HCT116 (cell line): ENCODE measurements around the gene DCAF4. TPM values are rescaled to one million over a fixed set of nuclear protein-coding genes. Genes with fewer than 3 reads are reported as not detected.

Source experiments
- ATAC-seq: fragments of 200-7000 bp; cut with Tn5 transposase; 2 replicates; pipeline ENCODE4 v1.9.1; 2020; ENCODE audit warnings: mild to moderate bottlenecking, moderate library complexity
- BruUV-seq: library from RNA; stranded (reverse); fragments of 400-500 nt; replicated peaks from 2 replicates; lab custom pipeline; 2021; lab: Mats Ljungman, UMichigan
- CTCF ChIA-PET: fragments of 300-600 bp; sonication (Branson Sonifier 250); formaldehyde crosslinking; loops from one replicate; lab custom pipeline; 2021; ENCODE audit warnings: antibody characterized with exemption; lab: Charles Lee
- POLR2A ChIA-PET: fragments of 300-600, 350-600 bp; sonication (Branson Sonifier 250); formaldehyde crosslinking; loops from one replicate; lab custom pipeline; 2021; ENCODE audit warnings: antibody characterized with exemption; lab: Charles Lee
- RAD21 ChIA-PET, 2 experiments: fragments of 300-600 bp; sonication (Branson Sonifier 250); formaldehyde crosslinking; loops; one replicate each; lab custom pipeline; 2023; ENCODE audit warnings: low total read pairs in 2 of 2; ENCODE audit not compliant: uncharacterized antibody in 2 of 2, unreplicated experiment in 2 of 2, low non-redundant PET in 1 of 2; lab: Charles Lee
- DNase-seq: peaks from one replicate; pipeline ENCODE4 v3.0.0-alpha.2; 2010; ENCODE audit warnings: low read depth, low spot score
- H2AFZ ChIP-seq: fragments of 200-600 bp; shearing (Covaris generic), sonication (generic); 2 replicates; pipeline ENCODE4 v1.6.1; 2017; ENCODE audit warnings: low read depth, mixed run types, mixed read lengths, antibody characterized with exemption, low read length; ENCODE audit not compliant: poor library complexity, severe bottlenecking
- H3K27ac ChIP-seq: 2 replicates; pipeline ENCODE4 v1.5.1; 2012; ENCODE audit warnings: low read depth, low read length
- H3K27me3 ChIP-seq: fragments of 200-600 bp; sonication (generic); 2 replicates; pipeline ENCODE4 v1.6.1; 2016; ENCODE audit warnings: mixed run types, low read length, mixed read lengths; ENCODE audit not compliant: insufficient read depth
- H3K36me3 ChIP-seq, 2 experiments: fragments of 200-500 bp in 1 of 2; fragments of 200-600 bp in 1 of 2; sonication (Bioruptor generic) in 1 of 2; sonication (generic) in 1 of 2; 2 replicates each; pipeline versions ENCODE4 v1.5.1 to v1.6.1; 2014 to 2016; ENCODE audit warnings: low read length in 2 of 2, inconsistent platforms in 1 of 2, mixed read lengths in 1 of 2, mixed run types in 1 of 2; ENCODE audit not compliant: insufficient read depth in 2 of 2, control insufficient read depth in 1 of 2
- H3K4me1 ChIP-seq, 2 experiments: fragments of 200-600 bp in 1 of 2; sonication (generic) in 1 of 2; 2 replicates each; pipeline versions ENCODE4 v1.5.1 to v1.6.1; 2012 to 2017; ENCODE audit warnings: low read length in 2 of 2, inconsistent platforms in 1 of 2, mild to moderate bottlenecking in 1 of 2, mixed read lengths in 1 of 2, mixed run types in 1 of 2, moderate library complexity in 1 of 2; ENCODE audit not compliant: insufficient read depth in 2 of 2, control insufficient read depth in 1 of 2
- H3K4me2 ChIP-seq: fragments of 200-600 bp; sonication (generic); 2 replicates; pipeline ENCODE4 v1.6.1; 2017; ENCODE audit warnings: mixed run types, low read length, mixed read lengths
- H3K4me3 ChIP-seq, 2 experiments: fragments of 200-600 bp in 1 of 2; sonication (generic) in 1 of 2; replicated peaks in 1 of 2; 2 replicates each; pipeline ENCODE4 v1.5.1; 2011 to 2016; ENCODE audit warnings: low read length in 2 of 2, control low read depth in 1 of 2, low read depth in 1 of 2, mild to moderate bottlenecking in 1 of 2, mixed read lengths in 1 of 2, mixed run types in 1 of 2
- H3K79me2 ChIP-seq: fragments of 200-600 bp; sonication (generic); 2 replicates; pipeline ENCODE4 v1.6.1; 2017; ENCODE audit warnings: mild to moderate bottlenecking, mixed run types, low read length, moderate library complexity, mixed read lengths; ENCODE audit not compliant: insufficient read depth
- H3K9ac ChIP-seq: fragments of 200-600 bp; sonication (generic); 2 replicates; pipeline ENCODE4 v1.6.1; 2016; ENCODE audit warnings: low read length, mixed read lengths
- H3K9me2 ChIP-seq: fragments of 200-600 bp; sonication (generic), shearing (Covaris generic); 2 replicates; pipeline ENCODE4 v1.6.1; 2017; ENCODE audit warnings: mixed run types, mild to moderate bottlenecking, moderate library complexity; ENCODE audit not compliant: insufficient read depth
- H3K9me3 ChIP-seq, 2 experiments: fragments of 200-500 bp in 1 of 2; fragments of 200-600 bp in 1 of 2; sonication (Bioruptor generic) in 1 of 2; sonication (generic) in 1 of 2; 2 replicates each; pipeline ENCODE4 v1.6.1; 2014 to 2017; ENCODE audit warnings: low read length in 2 of 2, mixed read lengths in 2 of 2, inconsistent platforms in 1 of 2, low read depth in 1 of 2, mild to moderate bottlenecking in 1 of 2, mixed run types in 1 of 2, moderate library complexity in 1 of 2; ENCODE audit not compliant: control insufficient read depth in 1 of 2, insufficient read depth in 1 of 2
- H4K20me1 ChIP-seq: fragments of 200-600 bp; sonication (generic), shearing (Covaris generic); 2 replicates; pipeline ENCODE4 v1.6.1; 2017; ENCODE audit warnings: mixed run types, mild to moderate bottlenecking, moderate library complexity; ENCODE audit not compliant: insufficient read depth
- ATF3 ChIP-seq: IDR thresholded peaks from 2 replicates; pipeline ENCODE4 v1.6.1; 2012
- CBX3 ChIP-seq: IDR thresholded peaks from 2 replicates; pipeline ENCODE4 v1.6.1; 2012; ENCODE audit warnings: low read depth
- EGR1 ChIP-seq: IDR thresholded peaks from 2 replicates; pipeline ENCODE4 v1.6.1; 2012; ENCODE audit warnings: low read depth
- ELF1 ChIP-seq: IDR thresholded peaks from 2 replicates; pipeline ENCODE4 v1.6.1; 2012; ENCODE audit warnings: low read depth, borderline replicate concordance
- EZH2 ChIP-seq: fragments of 200-600 bp; sonication (generic); IDR thresholded peaks from 2 replicates; pipeline ENCODE4 v1.6.1; 2017; ENCODE audit warnings: antibody characterized with exemption, mixed run types
- RAD21 ChIP-seq: IDR thresholded peaks from 2 replicates; pipeline ENCODE4 v1.6.1; 2012; ENCODE audit warnings: low read depth, mild to moderate bottlenecking
- REST ChIP-seq: IDR thresholded peaks from 2 replicates; pipeline ENCODE4 v1.6.1; 2012; ENCODE audit warnings: low read depth
- SRF ChIP-seq: IDR thresholded peaks from 2 replicates; pipeline ENCODE4 v1.6.1; 2012; ENCODE audit warnings: low read depth
- intact Hi-C: fragments of 100-400 bp; cut with micrococcal nuclease; formaldehyde crosslinking; loops from 2 replicates; pipeline ENCODE4 v1.10.0; 2022
- total RNA-seq: library from RNA; stranded (reverse); gene quantifications from one replicate; pipeline ENCODE4 v1.2.1, GENCODE V29; 2021; ENCODE audit not compliant: unreplicated experiment

Gene DCAF4
- total RNA-seq, 1 experiment from 2014 or later = 19.3 TPM

GRCh38 chr14:72876710-72877063, 49.6 kb upstream of the DCAF4 start:
- Histone ChIP-seq H3K27ac (no peak overlapping the region), H4K20me1 (no peaks in the 10 kb centered on the region), H3K4me2 (no peak overlapping the region), H3K79me2 (no peaks in the 10 kb centered on the region), H3K9me2 (no peaks in the 10 kb centered on the region), H3K36me3 (no peaks in the 10 kb centered on the region), H3K9me3 (no peaks in the 10 kb centered on the region), H2AFZ (no peak overlapping the region), H3K27me3 (peaks cover 6% of the 10 kb centered on the region; the same call in 1 of the 2 replicates), H3K4me1 (no peaks in the 10 kb centered on the region), H3K9ac (no peak overlapping the region), H3K4me3 (no peak overlapping the region)
- RAD21 ChIA-PET = no interaction called here
- POLR2A ChIA-PET = no interaction called here
- intact Hi-C loops = no loop called here
- TF ChIP-seq CBX3 (no peak), EZH2 (no peak), ELF1 (no peak), EGR1 (no peak), ATF3 (no peak), REST (no peak), SRF (no peak), RAD21 (no peak)
- DNase-seq = no peak
- no peak for ATAC-seq
- no TSS peak for BruUV-seq
- CTCF ChIA-PET = no interaction called here
